ENCODE results near the gene ZSCAN22. TPM values are rescaled to one million over a fixed set of nuclear protein-coding genes. Genes with fewer than 3 reads are reported as not detected.
A peak's percentile ranks its signal among the peaks of the same experiment; 100 is the strongest.
"Not testable (repeated sequence)": the region's sequence is repeated elsewhere in the genome, so short reads cannot be mapped to it uniquely, and the experiment has no call there.

Gene ZSCAN22
- polyA plus RNA-seq, 4 donors, result 0.67 to 3.2 (median 1.0) TPM

- no peak for FAIRE-seq
- DNase-seq, result no peak
- 85 to 96% (median 95%) methylated on average over 55 to 68 of the region's 68 CpGs for WGBS, 3 donors
- H3K4me1 ChIP-seq (ENCODE audit: control insufficient read depth in 3 of 3, insufficient read depth in 2 of 3, low read depth in 1 of 3, low read length in 2 of 3), result no peaks in the 10 kb centered on the region
- peaks cover 0 to 7% of the 10 kb centered on the region in 2 donors for H3K9me3 ChIP-seq (ENCODE audit: control insufficient read depth in 2 of 2, insufficient read depth in 1 of 2, low read depth in 1 of 2, low read length in 1 of 2)
- H3K27me3 ChIP-seq (ENCODE audit: control insufficient read depth in 3 of 3, insufficient read depth in 3 of 3, low read length in 3 of 3), result peaks cover 0 to 2% (median 0%) of the 10 kb centered on the region in 3 donors
- no peak overlapping the region for H3K4me3 ChIP-seq (ENCODE audit: low read depth in 1 of 3, low read length in 3 of 3)
- no peak overlapping the region for H3K27ac ChIP-seq (ENCODE audit: low read depth in 1 of 3, low read length in 2 of 3)
- H3K36me3 ChIP-seq (ENCODE audit: control insufficient read depth in 3 of 3, insufficient read depth in 2 of 3, low read depth in 1 of 3, low read length in 3 of 3), result peaks cover 0 to 34% (median 0%) of the 10 kb centered on the region in 3 donors
Measured at GRCh38 chr19:58368561-58369360, 42.0 kb downstream of the ZSCAN22 start.

GRCh38 chr19:58372311-58373133 is 45.7 kb downstream of the ZSCAN22 start:
- Histone ChIP-seq H3K27me3 (ENCODE audit: control insufficient read depth in 3 of 3, insufficient read depth in 3 of 3, low read length in 3 of 3) (peaks cover 0 to 2% (median 0%) of the 10 kb centered on the region in 3 donors), H3K27ac (ENCODE audit: low read depth in 1 of 3, low read length in 2 of 3) (no peak overlapping the region), H3K9me3 (ENCODE audit: control insufficient read depth in 2 of 2, insufficient read depth in 1 of 2, low read depth in 1 of 2, low read length in 1 of 2) (peaks cover 0 to 4% of the 10 kb centered on the region in 2 donors), H3K36me3 (ENCODE audit: control insufficient read depth in 3 of 3, insufficient read depth in 2 of 3, low read depth in 1 of 3, low read length in 3 of 3) (peaks cover 0 to 19% (median 0%) of the 10 kb centered on the region in 3 donors), H3K4me3 (ENCODE audit: low read depth in 1 of 3, low read length in 3 of 3) (no peak overlapping the region), H3K4me1 (ENCODE audit: control insufficient read depth in 3 of 3, insufficient read depth in 2 of 3, low read depth in 1 of 3, low read length in 2 of 3) (no peaks in the 10 kb centered on the region)
- DNase-seq, result no peak
- FAIRE-seq, result no peak
- 78 to 79% (median 79%) methylated on average over 15 of the region's 15 CpGs for WGBS, 3 donors

- DNase-seq (no peak), FAIRE-seq (no peak)
- WGBS, 3 donors, result 89 to 94% (median 90%) methylated on average over 4 of the region's 4 CpGs
Measured at GRCh38 chr19:58374200-58374599, 47.4 kb downstream of the ZSCAN22 start.

GRCh38 chr19:58376724-58377123 is 49.9 kb downstream of the ZSCAN22 start:
- DNase-seq; FAIRE-seq; H3K27ac ChIP-seq (ENCODE audit: low read depth in 1 of 3, low read length in 2 of 3); H3K9me3 ChIP-seq (ENCODE audit: control insufficient read depth in 2 of 2, insufficient read depth in 1 of 2, low read depth in 1 of 2, low read length in 1 of 2); H3K27me3 ChIP-seq (ENCODE audit: control insufficient read depth in 3 of 3, insufficient read depth in 3 of 3, low read length in 3 of 3); H3K4me3 ChIP-seq (ENCODE audit: low read depth in 1 of 3, low read length in 3 of 3): not testable (repeated sequence)
- peaks cover 0 to 16% (median 4%) of the 10 kb centered on the region in 3 donors for H3K4me1 ChIP-seq (ENCODE audit: control insufficient read depth in 3 of 3, insufficient read depth in 2 of 3, low read depth in 1 of 3, low read length in 2 of 3)
- peaks cover 0 to 19% (median 0%) of the 10 kb centered on the region in 3 donors for H3K36me3 ChIP-seq (ENCODE audit: control insufficient read depth in 3 of 3, insufficient read depth in 2 of 3, low read depth in 1 of 3, low read length in 3 of 3)
- 80 to 82% (median 80%) methylated on average over 7 of the region's 7 CpGs for WGBS, 3 donors

More at GRCh38 chr19:58374200-58374599, 47.4 kb downstream of the ZSCAN22 start:
- Histone ChIP-seq H3K27ac (ENCODE audit: low read depth in 1 of 3, low read length in 2 of 3) (no peak overlapping the region), H3K27me3 (ENCODE audit: control insufficient read depth in 3 of 3, insufficient read depth in 3 of 3, low read length in 3 of 3) (no peaks in the 10 kb centered on the region), H3K4me1 (ENCODE audit: control insufficient read depth in 3 of 3, insufficient read depth in 2 of 3, low read depth in 1 of 3, low read length in 2 of 3) (peaks cover 0 to 2% (median under 1%) of the 10 kb centered on the region in 3 donors), H3K9me3 (ENCODE audit: control insufficient read depth in 2 of 2, insufficient read depth in 1 of 2, low read depth in 1 of 2, low read length in 1 of 2) (no peaks in the 10 kb centered on the region), H3K36me3 (ENCODE audit: control insufficient read depth in 3 of 3, insufficient read depth in 2 of 3, low read depth in 1 of 3, low read length in 3 of 3) (peaks cover 0 to 25% (median 0%) of the 10 kb centered on the region in 3 donors), H3K4me3 (ENCODE audit: low read depth in 1 of 3, low read length in 3 of 3) (no peak overlapping the region)

GRCh38 chr19:58379246-58379645 is 52.5 kb downstream of the ZSCAN22 start:
- Histone ChIP-seq H3K36me3 (ENCODE audit: control insufficient read depth in 3 of 3, insufficient read depth in 2 of 3, low read depth in 1 of 3, low read length in 3 of 3) (peaks cover 0 to 15% (median 0%) of the 10 kb centered on the region in 3 donors), H3K9me3 (ENCODE audit: control insufficient read depth in 2 of 2, insufficient read depth in 1 of 2, low read depth in 1 of 2, low read length in 1 of 2) (no peaks in the 10 kb centered on the region), H3K4me3 (ENCODE audit: low read depth in 1 of 3, low read length in 3 of 3) (no peak overlapping the region), H3K27ac (ENCODE audit: low read depth in 1 of 3, low read length in 2 of 3) (no peak overlapping the region), H3K27me3 (ENCODE audit: control insufficient read depth in 3 of 3, insufficient read depth in 3 of 3, low read length in 3 of 3) (no peaks in the 10 kb centered on the region), H3K4me1 (ENCODE audit: control insufficient read depth in 3 of 3, insufficient read depth in 2 of 3, low read depth in 1 of 3, low read length in 2 of 3) (peaks cover 0 to 18% (median 4%) of the 10 kb centered on the region in 3 donors)
- 85 to 93% (median 87%) methylated on average over 5 to 6 of the region's 6 CpGs for WGBS, 3 donors
- DNase-seq (no peak), FAIRE-seq (no peak)

GRCh38 chr19:58380037-58380661 is 53.4 kb downstream of the ZSCAN22 start:
- H3K36me3 ChIP-seq (ENCODE audit: control insufficient read depth in 3 of 3, insufficient read depth in 2 of 3, low read depth in 1 of 3, low read length in 3 of 3), result peaks cover 0 to 15% (median 0%) of the 10 kb centered on the region in 3 donors
- DNase-seq (no peak), FAIRE-seq (no peak)
- H3K27me3 ChIP-seq (ENCODE audit: control insufficient read depth in 3 of 3, insufficient read depth in 3 of 3, low read length in 3 of 3), result no peaks in the 10 kb centered on the region
- H3K9me3 ChIP-seq (ENCODE audit: control insufficient read depth in 2 of 2, insufficient read depth in 1 of 2, low read depth in 1 of 2, low read length in 1 of 2), result no peaks in the 10 kb centered on the region
- 1 to 5% (median 2%) methylated on average over 21 to 24 of the region's 24 CpGs for WGBS, 3 donors
- H3K4me3 ChIP-seq (ENCODE audit: low read depth in 1 of 3, low read length in 3 of 3), result peak overlapping the region; percentile 48 to 64 (median 58)
- peaks cover 0 to 24% (median 4%) of the 10 kb centered on the region in 3 donors for H3K4me1 ChIP-seq (ENCODE audit: control insufficient read depth in 3 of 3, insufficient read depth in 2 of 3, low read depth in 1 of 3, low read length in 2 of 3)
- peak overlapping the region; percentile 57 to 88 (median 88) for H3K27ac ChIP-seq (ENCODE audit: low read depth in 1 of 3, low read length in 2 of 3)

- Histone ChIP-seq H3K27me3 (ENCODE audit: control insufficient read depth in 3 of 3, insufficient read depth in 3 of 3, low read length in 3 of 3) (no peaks in the 10 kb centered on the region), H3K27ac (ENCODE audit: low read depth in 1 of 3, low read length in 2 of 3) (peak within 1 kb of the TSS; percentile 57 to 88 (median 88)), H3K9me3 (ENCODE audit: control insufficient read depth in 2 of 2, insufficient read depth in 1 of 2, low read depth in 1 of 2, low read length in 1 of 2) (no peaks in the 10 kb centered on the region), H3K36me3 (ENCODE audit: control insufficient read depth in 3 of 3, insufficient read depth in 2 of 3, low read depth in 1 of 3, low read length in 3 of 3) (peaks cover 0 to 15% (median 0%) of the 10 kb centered on the region in 3 donors), H3K4me1 (ENCODE audit: control insufficient read depth in 3 of 3, insufficient read depth in 2 of 3, low read depth in 1 of 3, low read length in 2 of 3) (peaks cover 0 to 31% (median 4%) of the 10 kb centered on the region in 3 donors), H3K4me3 (ENCODE audit: low read depth in 1 of 3, low read length in 3 of 3) (peak within 1 kb of the TSS; percentile 48 to 64 (median 58))
- FAIRE-seq (peak; percentile 65), DNase-seq (peak; percentile 100)
- WGBS, 3 donors, result 0% methylated on average over 67 to 83 of the region's 83 CpGs
Measured at GRCh38 chr19:58380662-58381459, 54.1 kb downstream of the ZSCAN22 start, which contains the start of gene ZNF837. ZNF837 (minus strand) TSS chr19:58381030; CDS start chr19:58369332, 11,698 bp downstream.
